Measurements from ENCODE around the gene CHM.
"Not testable (repeated sequence)": the region's sequence is repeated elsewhere in the genome, so short reads cannot be mapped to it uniquely, and the experiment has no call there.

CHM gene

GRCh38 chrX:85996555-85996954 is 50.8 kb downstream of the CHM start:
- DNase-seq: no peak

DNA sequence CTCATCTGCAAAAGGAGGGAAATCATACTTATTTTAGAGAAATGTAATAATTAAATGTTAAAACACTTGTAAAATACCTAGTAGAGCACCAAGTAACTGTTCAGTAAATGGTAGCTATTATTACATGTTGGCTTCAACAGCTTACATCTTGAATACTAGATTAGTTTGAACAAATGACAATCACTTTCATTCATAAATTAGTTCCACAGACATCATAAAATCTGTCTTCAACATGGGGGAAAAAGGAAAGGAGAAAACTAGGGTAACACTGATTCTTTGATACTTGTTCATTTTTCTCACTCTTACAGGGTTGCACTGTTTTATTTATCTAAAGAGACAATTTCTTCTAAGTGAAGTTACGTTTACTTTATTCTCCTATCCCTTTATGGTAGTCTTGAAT is 51.7 kb downstream of the CHM start:
- no peak for DNase-seq

DNA sequence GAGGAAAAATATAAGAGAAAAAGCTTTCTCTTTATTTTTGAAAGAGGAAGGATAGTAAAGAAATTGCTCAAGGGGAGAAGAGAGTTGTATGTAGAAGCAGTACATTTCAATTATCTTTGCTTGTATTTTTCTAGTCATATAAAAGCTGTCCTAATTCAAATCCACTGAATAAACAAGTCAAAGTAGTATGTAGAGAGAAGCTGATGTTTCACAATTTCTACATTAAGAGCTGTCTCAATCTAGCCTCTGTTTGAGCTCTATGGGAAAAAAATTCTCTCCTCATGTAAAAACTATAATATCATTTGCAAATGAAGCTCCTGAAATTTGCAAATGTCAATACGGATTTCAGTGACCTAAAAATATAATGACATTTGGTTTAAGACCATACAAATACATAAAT is 52.6 kb downstream of the CHM start:
- DNase-seq: no peak

GRCh38 chrX:85994228-85994627 is 53.1 kb downstream of the CHM start:
- DNase-seq: no peak

DNA sequence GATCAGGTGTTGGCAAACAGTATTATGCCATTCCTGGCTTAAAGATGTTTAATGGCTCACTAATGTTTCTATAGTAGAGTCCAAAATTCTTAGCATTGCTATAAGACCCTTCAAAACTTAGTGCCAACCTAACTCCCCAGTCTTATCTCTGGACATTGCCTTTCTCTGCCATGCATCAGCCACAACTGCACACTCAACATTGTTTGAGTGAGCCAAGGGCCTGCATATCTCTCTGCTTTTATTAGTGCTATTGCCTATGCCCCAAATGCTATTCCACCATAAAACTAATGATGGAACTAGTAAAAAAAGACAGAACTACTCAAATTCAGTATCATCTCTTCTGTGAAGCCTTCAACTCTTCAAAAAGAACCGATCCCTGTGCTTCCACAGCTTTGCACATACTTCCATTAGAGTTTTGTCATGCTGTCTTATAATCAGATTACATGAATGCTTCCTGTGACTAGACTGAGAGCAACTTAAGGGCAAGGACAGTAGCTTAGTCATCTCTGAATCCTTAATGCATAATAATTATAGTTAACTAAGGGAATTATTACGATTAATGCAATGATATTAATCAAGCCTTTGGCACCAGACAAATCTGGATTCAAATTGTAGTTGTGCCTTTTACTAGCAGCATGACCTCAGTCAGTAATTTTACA is 53.7 kb downstream of the CHM start:
- no peak for DNase-seq

DNA sequence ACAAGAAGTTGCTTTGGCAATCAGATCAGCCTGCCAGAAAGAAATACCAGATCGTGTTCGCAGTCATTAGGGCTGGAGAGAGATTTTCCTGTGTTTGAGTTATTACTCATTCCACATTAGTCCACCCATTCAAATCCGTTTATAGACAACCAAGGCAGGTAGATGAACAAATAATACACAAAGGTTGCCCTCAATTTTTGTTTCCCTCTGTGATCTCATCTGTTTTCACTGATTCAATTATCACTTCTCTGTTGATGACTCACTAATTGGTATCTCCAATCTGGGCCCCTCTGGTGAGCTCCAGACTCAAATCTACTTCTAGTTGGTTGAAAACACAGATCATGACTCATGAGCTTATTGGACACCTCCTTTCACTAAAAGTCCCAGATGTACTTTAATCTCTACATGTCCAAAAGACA is 54.5 kb downstream of the CHM start:
- DNase-seq: no peak

- DNase-seq: no peak
Measured at GRCh38 chrX:85988353-85988752, 59.0 kb downstream of the CHM start.

GRCh38 chrX:85980286-85980685 is 67.1 kb downstream of the CHM start:
- DNase-seq: no peak

DNA sequence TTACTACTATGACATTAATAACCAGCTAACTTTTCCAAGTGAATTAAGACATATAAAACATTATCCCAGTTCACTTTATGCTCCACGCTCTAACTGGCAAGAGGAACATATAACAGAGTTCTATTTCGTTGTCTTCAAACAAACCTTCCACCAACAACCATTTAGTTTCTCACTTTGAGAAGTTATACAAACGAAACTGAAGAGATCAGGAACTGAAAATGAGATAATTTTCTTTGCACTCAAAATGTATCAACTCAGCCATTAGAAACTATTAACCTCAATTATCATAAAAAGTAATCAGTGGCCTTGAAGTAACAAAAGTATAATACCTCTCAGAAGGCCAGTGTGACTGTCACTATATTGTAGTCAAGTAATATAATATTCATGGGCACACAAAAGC is 70.1 kb downstream of the CHM start:
- no peak for DNase-seq

- not testable (repeated sequence) for DNase-seq
Measured at GRCh38 chrX:85972351-85972750, 75.0 kb downstream of the CHM start.

DNA sequence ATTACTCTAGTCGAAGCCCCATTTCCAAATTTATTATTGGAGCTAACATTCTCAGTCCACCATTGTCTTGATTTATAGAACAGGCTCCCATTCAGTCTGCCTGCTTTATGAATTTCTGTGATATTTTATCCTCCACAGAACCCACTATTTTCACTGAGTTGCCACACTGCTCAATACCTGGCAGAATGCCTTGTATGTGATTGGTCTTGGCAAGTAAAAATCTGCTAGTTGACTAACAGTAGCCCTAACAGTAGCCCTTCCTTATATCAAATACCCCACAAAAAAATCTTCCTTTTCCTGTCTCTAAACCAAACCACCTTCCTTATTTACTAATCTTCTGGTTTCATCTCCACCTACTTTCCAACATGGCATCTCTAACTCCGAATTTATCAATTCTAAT is 82.6 kb downstream of the CHM start:
- DNase-seq: no peak

DNA sequence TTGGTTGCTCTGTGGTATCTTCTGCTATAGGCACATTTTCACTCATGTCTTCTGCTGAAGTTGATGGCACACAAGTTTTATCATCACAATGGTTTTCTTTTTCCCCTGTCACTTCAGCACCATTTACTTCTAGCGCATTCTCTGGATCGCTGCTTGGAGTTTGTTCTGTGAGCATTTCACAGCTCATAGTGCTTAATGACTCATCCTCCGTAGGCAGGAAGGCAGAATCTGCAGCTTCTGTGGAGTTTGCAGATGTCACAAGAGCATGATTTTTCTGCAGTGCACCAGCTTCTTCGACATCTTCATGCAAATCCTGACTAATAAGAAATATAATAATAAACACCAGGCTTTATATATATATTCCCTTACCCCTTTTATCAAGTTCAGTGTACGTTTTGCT is 83.6 kb downstream of the CHM start:
- DNase-seq: no peak

GRCh38 chrX:85955510-85955909 is 91.8 kb downstream of the CHM start:
- no peak for DNase-seq

- DNase-seq: not testable (repeated sequence)
Measured at GRCh38 chrX:85944751-85945150, 102.6 kb downstream of the CHM start.

DNA sequence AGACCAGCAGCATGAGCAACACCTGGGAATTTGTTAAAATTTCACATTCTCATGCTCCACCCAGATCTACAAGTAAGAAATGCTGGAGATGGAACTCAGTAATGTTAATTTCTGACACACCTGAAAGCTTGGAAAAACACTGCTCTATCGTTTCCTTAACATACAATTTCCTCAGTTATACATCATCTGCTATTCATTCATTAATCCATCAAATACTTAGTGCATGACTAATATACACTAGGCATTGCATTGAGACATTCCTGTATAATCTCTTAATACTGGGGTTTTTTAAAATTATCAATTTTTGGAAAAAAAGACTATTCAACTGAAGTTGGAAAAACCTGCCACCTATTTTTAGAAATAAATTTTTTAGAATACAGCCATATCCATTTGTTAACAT is 106.1 kb downstream of the CHM start:
- no peak for DNase-seq

DNA sequence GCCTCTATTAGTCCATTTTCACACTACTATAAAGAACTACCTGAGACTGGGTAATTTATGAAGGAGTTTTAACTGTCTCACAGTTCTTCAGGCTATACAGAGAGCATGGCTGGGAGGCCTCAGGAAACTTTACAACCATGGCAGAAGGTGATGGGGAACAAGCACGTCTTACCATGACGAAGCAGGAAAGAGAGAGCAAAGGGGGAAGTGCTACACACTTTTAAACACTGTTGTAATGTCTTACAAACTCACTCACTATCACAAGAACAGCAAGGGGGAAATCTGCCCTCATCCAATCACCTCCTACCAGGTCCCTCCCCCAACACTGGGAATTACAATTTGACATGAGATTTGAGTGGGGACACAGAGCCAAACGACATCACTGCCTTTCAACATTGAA is 107.4 kb downstream of the CHM start:
- not testable (repeated sequence) for DNase-seq

- not testable (repeated sequence) for DNase-seq
Measured at GRCh38 chrX:85934399-85934798, 113.0 kb downstream of the CHM start.

GRCh38 chrX:85930099-85930498 is 117.3 kb downstream of the CHM start:
- DNase-seq: no peak

DNA sequence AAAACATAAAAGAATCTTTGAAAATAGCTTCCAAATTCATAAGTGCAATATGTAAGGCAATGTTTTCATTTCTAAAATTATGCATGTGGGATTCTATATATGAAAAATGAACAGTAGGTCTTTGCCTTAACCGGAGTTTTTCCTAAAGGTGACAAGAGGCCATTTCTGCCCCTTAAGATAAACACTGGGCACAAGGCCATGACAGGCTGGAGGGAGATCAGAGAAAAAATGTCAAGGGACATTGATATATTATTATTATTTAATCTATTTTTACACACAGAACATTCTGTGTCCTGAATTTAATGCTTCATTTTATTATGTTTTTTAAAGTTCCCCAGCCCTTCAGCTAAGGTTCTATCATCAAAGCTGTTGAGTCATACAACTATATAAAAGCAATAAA is 118.8 kb downstream of the CHM start:
- DNase-seq: no peak

GRCh38 chrX:85927740-85928139 is 119.6 kb downstream of the CHM start:
- no peak for DNase-seq

DNA sequence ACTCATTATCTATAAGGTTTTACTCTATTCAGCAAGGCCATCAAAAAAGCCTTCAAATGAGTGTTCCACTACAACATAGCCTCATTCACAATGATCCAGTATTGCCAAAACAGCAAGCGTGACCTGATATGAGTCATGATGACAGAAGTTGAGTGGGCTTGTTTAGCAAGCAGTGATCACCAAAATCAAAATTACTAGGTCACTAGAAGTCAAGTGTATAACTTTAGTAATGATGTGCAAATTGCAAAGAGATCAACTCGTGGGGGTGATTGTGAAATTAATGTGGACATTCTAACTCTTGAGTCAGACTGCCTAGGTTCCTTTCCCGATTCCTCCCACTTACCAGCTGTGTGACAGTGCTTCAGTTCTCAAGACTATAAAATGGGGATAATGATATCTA is 124.5 kb downstream of the CHM start:
- DNase-seq: no peak

DNA sequence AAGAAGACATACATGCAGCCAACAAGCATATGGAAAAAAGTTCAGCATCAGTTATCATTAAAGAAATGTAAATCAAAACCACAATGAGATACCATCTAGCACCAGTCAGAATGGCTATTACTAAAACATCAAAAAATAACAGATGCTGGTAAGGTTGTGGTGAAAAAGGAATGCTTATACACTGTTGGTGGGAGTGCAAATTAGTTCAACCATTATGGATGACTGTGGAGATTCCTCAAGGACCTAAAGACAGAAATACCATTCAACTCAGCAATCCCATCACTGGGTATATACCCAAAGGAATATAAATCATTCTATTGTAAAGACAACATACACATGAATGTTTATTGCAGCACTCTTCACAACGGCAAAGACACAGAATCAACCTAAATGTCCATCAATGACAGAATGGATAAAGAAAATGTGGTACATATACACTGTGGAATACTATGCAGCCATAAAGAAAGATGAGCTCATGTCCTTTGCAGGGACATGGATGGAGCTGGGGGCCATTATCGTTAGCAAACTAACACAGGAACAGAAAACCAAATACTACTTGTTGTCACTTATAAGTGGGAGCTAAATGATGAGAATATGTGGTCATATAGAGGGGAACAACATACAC is 130.6 kb downstream of the CHM start:
- DNase-seq: not testable (repeated sequence)

GRCh38 chrX:85914431-85914830 is 132.9 kb downstream of the CHM start:
- DNase-seq: no peak

DNA sequence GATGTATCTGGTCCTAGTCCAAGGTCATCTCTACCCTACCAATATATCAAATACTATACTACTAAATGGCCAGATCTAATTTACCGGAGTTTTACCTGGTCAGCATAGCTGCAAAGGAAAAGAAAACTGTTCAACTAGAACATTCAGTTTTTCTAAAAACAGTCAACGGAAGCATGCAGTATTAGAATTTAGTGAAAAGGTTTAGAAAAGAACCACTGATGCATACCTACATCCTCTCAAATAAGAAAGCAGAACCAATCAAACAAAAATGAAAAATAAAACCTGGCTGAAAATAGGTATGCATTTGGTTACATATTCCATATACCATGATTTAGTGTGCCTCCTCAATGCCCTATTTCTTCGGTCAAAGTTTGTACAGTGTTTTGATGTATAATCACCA is 140.0 kb downstream of the CHM start:
- DNase-seq: no peak

GRCh38 chrX:85906399-85906798 is 141.0 kb downstream of the CHM start:
- DNase-seq: no peak
